OCI-LY7 (cell line): ENCODE results near the gene ANKRD53.

Experiments
- EZH2phosphoT487 ChIP-seq: fragments of 200-600 bp; sonication (generic); IDR thresholded peaks from 2 replicates; pipeline ENCODE4 v1.6.1; 2018; ENCODE audit warnings: low read depth, borderline replicate concordance, mild to moderate bottlenecking, mixed run types, antibody characterized with exemption, low read length, moderate library complexity, mixed read lengths
- TF ChIP-seq, protein P1 (sequence below): fragments of 200-600 bp; sonication (generic); conservative IDR thresholded peaks from 2 replicates; pipeline ENCODE4 v1.5.1; 2014; ENCODE audit warnings: mild to moderate bottlenecking, antibody characterized with exemption, low read length, moderate library complexity, mixed read lengths

DNA sequence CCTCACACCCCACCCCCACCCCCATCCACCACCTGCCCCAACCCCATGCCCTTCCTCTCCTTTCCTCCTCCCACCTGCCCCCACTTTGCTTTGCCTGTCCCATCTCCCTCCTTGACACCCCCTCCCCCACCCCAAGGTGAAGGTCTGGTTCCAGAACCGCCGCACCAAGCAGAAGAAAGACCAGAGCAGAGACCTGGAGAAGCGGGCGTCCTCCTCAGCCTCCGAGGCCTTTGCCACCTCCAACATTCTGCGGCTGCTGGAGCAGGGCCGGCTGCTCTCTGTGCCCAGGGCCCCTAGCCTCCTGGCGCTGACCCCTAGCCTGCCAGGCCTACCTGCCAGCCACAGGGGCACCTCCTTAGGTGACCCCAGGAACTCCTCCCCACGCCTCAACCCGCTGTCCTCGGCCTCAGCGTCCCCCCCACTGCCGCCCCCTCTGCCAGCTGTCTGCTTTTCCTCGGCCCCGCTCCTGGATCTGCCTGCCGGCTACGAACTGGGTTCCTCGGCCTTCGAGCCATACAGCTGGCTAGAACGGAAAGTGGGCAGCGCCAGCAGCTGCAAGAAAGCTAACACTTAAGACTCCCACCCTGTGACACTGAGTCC is 45.7 kb upstream of the ANKRD53 start:
- TF ChIP-seq, protein P1, sequence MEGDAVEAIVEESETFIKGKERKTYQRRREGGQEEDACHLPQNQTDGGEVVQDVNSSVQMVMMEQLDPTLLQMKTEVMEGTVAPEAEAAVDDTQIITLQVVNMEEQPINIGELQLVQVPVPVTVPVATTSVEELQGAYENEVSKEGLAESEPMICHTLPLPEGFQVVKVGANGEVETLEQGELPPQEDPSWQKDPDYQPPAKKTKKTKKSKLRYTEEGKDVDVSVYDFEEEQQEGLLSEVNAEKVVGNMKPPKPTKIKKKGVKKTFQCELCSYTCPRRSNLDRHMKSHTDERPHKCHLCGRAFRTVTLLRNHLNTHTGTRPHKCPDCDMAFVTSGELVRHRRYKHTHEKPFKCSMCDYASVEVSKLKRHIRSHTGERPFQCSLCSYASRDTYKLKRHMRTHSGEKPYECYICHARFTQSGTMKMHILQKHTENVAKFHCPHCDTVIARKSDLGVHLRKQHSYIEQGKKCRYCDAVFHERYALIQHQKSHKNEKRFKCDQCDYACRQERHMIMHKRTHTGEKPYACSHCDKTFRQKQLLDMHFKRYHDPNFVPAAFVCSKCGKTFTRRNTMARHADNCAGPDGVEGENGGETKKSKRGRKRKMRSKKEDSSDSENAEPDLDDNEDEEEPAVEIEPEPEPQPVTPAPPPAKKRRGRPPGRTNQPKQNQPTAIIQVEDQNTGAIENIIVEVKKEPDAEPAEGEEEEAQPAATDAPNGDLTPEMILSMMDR, result no peak
- no peak for TF ChIP-seq EZH2phosphoT487
